Colonic mucosa (tissue), 4 donors: ENCODE results near the gene PLEKHM3. TPM values are rescaled to one million over a fixed set of nuclear protein-coding genes. Genes with fewer than 3 reads are reported as not detected.
"Not testable (repeated sequence)": the region's sequence is repeated elsewhere in the genome, so short reads cannot be mapped to it uniquely, and the experiment has no call there.

Experiments
- DNase-seq: peaks from one replicate; pipeline ENCODE4 v3.0.0-alpha.2; 2020
- H3K27ac ChIP-seq: fragments of 200-600 bp; one replicate; pipeline ENCODE4 v1.8.0; 2021
- H3K27me3 ChIP-seq: fragments of 200-600 bp; one replicate; pipeline ENCODE4 v1.8.0; 2021
- H3K36me3 ChIP-seq: fragments of 200-600 bp; one replicate; pipeline ENCODE4 v1.8.0; 2021
- H3K4me1 ChIP-seq: fragments of 200-600 bp; one replicate; pipeline ENCODE4 v1.8.0; 2021; ENCODE audit warnings: mild to moderate bottlenecking
- H3K4me3 ChIP-seq: fragments of 200-600 bp; one replicate; pipeline ENCODE4 v1.8.0; 2021
- H3K9ac ChIP-seq, 2 donors: one replicate each; pipeline ENCODE4 v1.7.0; 2013; ENCODE audit warnings: control low read depth in 2 of 2, low read depth in 2 of 2, low read length in 2 of 2
- H3K9me3 ChIP-seq: fragments of 200-600 bp; one replicate; pipeline ENCODE4 v1.8.0; 2021
- intact Hi-C: fragments of 100-400 bp; cut with DNase I; formaldehyde crosslinking; loops from one replicate; pipeline ENCODE4 v1.14.1; 2022
- total RNA-seq, 2 donors: library from RNA; stranded (reverse); fragmentation: NEBNext Ultra II Directional in 1 of 2; extraction: Animal tissue kit (Norgen Biotek cat#: 25700) in 1 of 2; gene quantifications; one replicate each; pipeline ENCODE4 v1.2.1, GENCODE V29; 2021
- TF ChIP-seq, protein P1 (sequence below): fragments of 200-600 bp; IDR thresholded peaks from one replicate; pipeline ENCODE4 v1.8.0; 2022; ENCODE audit warnings: antibody characterized with exemption, mild to moderate bottlenecking
- donor health status: healthy.
- donor health status: DM: no; HTN: no; CAD: no.
- donor health status: DM: no; HTN: no; CAD: no.

Gene PLEKHM3
- total RNA-seq, 2 donors from 2014 or later: 5.7 to 8.3 TPM

DNA sequence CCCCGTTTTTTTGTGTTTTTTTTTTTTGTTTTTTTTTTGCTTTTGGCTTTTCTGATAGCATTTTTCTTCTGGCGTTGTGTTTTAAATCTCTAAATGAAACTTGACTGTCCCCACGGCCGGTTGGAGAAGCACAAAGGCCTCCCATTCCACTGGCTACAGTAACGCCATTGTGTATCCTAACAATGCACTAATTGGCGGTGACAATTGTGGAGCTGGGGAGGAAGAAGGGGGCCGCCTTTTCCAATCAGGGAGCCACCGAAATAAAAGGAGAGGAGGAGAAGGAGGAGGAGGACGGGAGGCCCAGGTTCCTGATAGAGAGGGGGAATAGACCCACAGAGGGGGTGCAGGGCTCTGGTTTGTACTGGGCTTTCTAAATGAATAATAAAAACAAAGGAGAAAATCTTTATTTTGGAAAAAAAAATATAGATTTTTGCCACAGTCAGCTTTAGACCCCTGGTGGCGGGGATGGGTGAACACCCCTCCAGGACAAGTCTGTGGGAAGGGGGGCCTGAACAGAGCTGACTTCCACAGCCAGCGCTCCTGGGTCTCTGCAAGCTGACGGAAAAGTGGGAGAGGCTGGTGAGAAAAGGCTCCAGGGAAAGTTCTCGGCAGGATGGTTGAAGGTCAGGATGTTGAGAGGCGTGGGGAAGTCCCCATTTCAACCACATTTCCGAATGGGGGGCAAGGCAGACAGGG is 212.0 kb downstream of the PLEKHM3 start:
- no peak for DNase-seq
- H3K27me3 ChIP-seq: no peaks in the 10 kb centered on the region
- H3K4me3 ChIP-seq: no peak overlapping the region
- TF ChIP-seq, protein P1, sequence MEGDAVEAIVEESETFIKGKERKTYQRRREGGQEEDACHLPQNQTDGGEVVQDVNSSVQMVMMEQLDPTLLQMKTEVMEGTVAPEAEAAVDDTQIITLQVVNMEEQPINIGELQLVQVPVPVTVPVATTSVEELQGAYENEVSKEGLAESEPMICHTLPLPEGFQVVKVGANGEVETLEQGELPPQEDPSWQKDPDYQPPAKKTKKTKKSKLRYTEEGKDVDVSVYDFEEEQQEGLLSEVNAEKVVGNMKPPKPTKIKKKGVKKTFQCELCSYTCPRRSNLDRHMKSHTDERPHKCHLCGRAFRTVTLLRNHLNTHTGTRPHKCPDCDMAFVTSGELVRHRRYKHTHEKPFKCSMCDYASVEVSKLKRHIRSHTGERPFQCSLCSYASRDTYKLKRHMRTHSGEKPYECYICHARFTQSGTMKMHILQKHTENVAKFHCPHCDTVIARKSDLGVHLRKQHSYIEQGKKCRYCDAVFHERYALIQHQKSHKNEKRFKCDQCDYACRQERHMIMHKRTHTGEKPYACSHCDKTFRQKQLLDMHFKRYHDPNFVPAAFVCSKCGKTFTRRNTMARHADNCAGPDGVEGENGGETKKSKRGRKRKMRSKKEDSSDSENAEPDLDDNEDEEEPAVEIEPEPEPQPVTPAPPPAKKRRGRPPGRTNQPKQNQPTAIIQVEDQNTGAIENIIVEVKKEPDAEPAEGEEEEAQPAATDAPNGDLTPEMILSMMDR: no peak
- intact Hi-C loops: no loop called here
- no peak overlapping the region for H3K9ac ChIP-seq
- H3K36me3 ChIP-seq: no peaks in the 10 kb centered on the region
- peaks cover 5% of the 10 kb centered on the region for H3K4me1 ChIP-seq
- no peak overlapping the region for H3K27ac ChIP-seq
- no peaks in the 10 kb centered on the region for H3K9me3 ChIP-seq

DNA sequence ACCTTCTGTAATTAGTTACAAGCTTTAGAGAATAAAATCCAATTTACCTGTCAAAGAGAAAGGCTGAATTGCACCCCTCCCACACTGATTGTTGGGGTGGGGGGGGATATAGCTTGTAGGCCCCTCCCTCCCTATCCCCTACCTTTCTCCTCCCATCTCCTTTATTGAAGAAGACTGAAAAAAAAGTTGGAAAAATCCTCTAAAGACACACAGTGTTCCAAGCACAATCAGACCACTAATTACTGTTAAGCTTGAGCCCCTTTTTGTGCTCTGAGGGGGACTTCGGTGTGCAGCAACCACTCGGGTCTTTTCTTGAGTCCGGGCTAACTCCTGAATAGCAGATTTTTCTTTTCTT is 212.6 kb downstream of the PLEKHM3 start:
- H3K36me3 ChIP-seq: no peaks in the 10 kb centered on the region
- H3K27ac ChIP-seq: peak overlapping the region; percentile 87
- no peak for DNase-seq
- peaks cover 5% of the 10 kb centered on the region for H3K4me1 ChIP-seq
- TF ChIP-seq, protein P1: no peak
- intact Hi-C loops: no loop called here
- H3K9me3 ChIP-seq: no peaks in the 10 kb centered on the region
- no peak overlapping the region for H3K4me3 ChIP-seq
- no peaks in the 10 kb centered on the region for H3K27me3 ChIP-seq
- peak overlapping the region in 1 of 2 donors; percentile 78 for H3K9ac ChIP-seq

DNA sequence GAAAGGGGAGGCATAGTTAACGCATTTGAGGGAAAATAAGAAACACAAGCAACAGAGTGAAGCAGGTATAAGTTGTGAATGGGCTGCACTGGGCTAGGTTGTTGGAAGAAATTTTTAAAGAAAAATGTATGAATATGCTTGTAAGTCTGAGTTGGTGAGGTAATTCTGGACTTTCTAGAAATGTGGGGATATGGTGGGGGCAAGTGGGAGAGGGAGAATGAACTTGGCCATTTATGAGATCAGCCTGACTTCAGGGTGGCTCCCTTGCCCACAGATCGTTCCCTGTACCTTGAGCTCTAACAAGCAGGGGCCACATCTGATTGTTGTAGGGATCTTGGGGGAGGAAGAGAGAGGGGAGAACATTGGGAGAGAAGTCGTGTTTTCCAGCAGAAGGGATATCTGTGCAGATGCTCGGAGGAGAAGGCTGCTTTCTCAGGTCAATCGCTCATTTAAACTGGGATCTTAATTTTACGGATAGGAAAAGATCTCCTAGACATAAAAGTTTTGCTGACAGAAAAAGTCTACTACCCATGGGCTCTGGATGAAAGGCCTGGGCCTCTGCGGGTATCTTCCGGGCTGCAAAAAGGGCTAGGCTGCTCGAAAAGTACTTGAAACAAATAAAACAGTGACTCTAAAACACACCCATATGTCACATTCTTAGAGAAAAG is 213.1 kb downstream of the PLEKHM3 start:
- H3K27me3 ChIP-seq: no peaks in the 10 kb centered on the region
- TF ChIP-seq, protein P1: no peak
- DNase-seq: no peak
- H3K4me3 ChIP-seq: no peak overlapping the region
- peak overlapping the region; percentile 87 for H3K27ac ChIP-seq
- peak overlapping the region in 1 of 2 donors; percentile 78 for H3K9ac ChIP-seq
- peaks cover 5% of the 10 kb centered on the region for H3K4me1 ChIP-seq
- H3K36me3 ChIP-seq: no peaks in the 10 kb centered on the region
- H3K9me3 ChIP-seq: no peaks in the 10 kb centered on the region
- intact Hi-C loops: no loop called here

DNA sequence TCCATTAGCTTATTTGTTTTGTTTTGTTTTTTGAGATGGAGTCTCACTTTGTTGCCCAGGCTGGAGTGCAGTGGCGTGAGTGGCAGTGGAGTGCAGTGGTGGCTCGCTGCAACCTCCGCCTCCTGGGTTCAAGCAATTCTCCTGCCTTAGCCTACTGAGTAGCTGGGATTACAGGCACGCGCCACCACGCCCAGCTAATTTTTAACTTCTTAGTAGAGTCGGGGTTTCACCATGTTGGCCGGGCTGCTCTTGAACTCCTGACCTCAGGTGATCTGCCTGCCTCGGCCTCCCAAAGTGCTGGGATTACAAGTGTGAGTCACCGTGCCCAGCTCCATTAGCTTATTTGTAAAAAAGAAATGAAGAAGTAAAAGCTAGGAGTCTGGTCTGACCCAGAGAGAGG is 213.7 kb downstream of the PLEKHM3 start:
- H3K9me3 ChIP-seq, H3K27me3 ChIP-seq, H3K36me3 ChIP-seq, intact Hi-C loops, DNase-seq, H3K4me1 ChIP-seq: not testable (repeated sequence)
- Histone ChIP-seq H3K4me3 (peak overlapping the region; percentile 16), H3K9ac (peak overlapping the region in 1 of 2 donors; percentile 79), H3K27ac (peak overlapping the region; percentile 87)

DNA sequence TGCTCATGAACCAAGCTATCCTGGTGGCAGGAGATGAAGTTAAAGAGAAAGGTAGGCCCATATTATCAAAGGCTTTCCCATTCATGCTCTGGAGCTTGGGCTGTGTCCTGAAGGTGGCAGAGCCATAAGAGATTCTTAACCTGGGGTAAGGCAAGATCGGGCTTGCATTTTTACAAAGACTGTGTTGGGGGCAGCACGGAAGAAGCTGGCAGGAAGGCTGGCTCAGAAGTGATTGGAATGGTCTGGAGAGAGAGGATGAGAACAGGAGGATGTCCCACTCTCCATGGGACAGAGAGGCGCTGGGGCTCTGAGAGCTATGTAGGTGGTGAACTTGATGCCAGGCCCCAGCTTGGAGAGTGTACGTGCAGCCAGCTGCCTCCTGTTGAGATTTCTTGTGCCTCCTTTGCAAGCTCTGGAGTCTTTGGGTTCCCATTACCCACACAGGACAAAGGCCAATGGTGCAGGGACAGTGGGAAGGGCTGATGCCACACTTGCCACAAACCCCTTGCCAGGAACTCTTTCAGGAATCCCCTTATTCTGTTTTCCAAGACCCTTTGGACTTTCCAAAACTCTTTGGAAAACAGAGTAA is 215.0 kb downstream of the PLEKHM3 start:
- no peak for DNase-seq
- no peaks in the 10 kb centered on the region for H3K27me3 ChIP-seq
- no peaks in the 10 kb centered on the region for H3K36me3 ChIP-seq
- TF ChIP-seq, protein P1: no peak
- H3K4me3 ChIP-seq: peak overlapping the region; percentile 16
- peak overlapping the region; percentile 87 for H3K27ac ChIP-seq
- peaks cover 5% of the 10 kb centered on the region for H3K4me1 ChIP-seq
- H3K9ac ChIP-seq: peak overlapping the region; percentile 36 to 79
- intact Hi-C loops: no loop called here
- no peaks in the 10 kb centered on the region for H3K9me3 ChIP-seq

DNA sequence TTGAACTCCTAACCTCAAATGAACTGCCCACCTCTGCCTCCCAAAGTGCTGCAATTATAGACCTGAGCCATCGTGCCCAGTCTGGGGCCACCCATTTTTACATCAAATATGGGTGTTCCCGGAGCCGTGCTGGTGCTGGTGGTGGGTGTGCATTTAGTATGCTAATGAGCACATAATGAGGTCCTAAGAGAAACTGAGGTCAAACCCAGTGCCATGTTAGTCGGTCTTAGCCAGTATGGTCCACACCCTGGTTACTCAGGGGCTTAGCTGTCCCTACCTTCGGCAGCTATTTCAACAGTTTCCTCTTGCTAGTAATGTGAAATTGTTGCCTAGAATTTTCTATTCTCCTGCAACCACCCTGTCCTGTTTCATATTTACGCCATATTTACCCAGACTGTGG is 217.2 kb downstream of the PLEKHM3 start:
- Histone ChIP-seq H3K9me3 (no peaks in the 10 kb centered on the region), H3K9ac (no peak overlapping the region), H3K36me3 (no peaks in the 10 kb centered on the region), H3K4me1 (peaks cover 5% of the 10 kb centered on the region), H3K4me3 (no peak overlapping the region), H3K27me3 (no peaks in the 10 kb centered on the region), H3K27ac (no peak overlapping the region)
- intact Hi-C loops: no loop called here
- no peak for DNase-seq
- TF ChIP-seq, protein P1: no peak
